HG03439 (cell line): ENCODE results near the gene TBC1D16.
"Not testable (repeated sequence)": the region's sequence is repeated elsewhere in the genome, so short reads cannot be mapped to it uniquely, and the experiment has no call there.

Experiments used
- ATAC-seq: cut with Tn5 transposase; IDR thresholded peaks from one replicate; pipeline ENCODE4 v1.9.1; 2021; ENCODE audit warnings: mild to moderate bottlenecking, moderate library complexity; ENCODE audit not compliant: unreplicated experiment

Gene TBC1D16

DNA sequence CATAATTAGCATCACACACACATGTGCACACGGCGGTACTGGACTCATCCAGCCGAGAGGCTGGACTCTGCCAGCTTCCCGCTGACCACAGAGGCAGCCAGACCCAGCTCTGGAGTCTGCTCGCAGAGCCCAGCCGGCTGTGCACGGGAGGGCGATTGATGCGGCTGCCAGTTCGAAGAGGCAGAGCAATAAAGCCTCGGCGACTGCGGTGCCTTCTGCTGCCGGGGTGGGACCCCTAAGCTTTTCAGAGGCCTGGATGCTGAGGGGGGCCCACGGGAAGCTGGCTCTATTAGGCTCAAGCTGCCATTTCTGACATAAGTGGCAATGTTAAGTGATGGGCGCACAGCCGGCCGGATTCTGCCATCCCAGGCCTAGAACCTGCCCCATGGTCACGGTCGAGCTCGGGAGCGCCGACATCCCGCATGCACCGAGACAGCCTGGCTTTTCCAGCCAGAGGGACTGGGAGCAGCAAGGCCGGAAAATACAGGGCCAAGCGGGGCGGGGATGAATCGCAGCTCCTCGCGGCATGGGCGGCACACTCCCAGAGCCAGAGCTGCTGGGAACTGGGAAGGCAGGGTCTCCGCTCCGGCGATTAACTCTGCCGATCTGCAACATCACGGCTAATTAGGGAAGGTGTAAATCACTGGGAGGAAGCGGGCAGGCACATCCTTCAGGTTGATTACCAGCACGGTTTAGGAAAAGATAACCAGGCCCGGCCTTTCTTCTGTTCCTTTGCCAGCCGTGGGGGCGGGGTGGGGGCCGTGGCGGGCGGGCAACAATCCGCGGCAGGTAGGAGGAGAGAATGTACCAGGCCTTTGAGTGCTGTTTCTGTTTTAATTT lies 57.7 kb downstream of the TBC1D16 start:
- ATAC-seq: no peak

DNA sequence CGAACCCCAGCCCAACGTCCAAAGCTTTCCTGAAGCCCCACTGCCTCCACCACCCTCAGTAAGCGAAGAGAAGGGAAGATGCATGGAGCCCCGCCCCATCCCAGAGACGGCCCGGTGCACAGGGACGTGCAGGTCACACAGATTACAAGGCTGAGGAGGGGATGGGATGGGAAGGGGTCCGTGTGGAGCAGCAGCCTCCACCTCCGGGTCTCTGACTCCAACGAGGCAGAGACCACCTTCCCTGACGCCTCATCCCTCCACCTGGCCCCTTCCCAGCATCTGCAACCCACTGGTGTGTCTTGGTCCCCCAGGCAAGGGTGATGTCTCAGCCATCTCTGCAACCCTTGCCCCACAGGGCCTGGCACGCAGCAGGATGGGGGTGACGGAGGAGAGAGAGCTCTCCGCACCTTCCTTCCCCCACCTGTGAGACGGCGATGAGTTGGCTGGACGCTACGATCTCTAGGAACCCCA lies 58.5 kb downstream of the TBC1D16 start:
- no peak for ATAC-seq

DNA sequence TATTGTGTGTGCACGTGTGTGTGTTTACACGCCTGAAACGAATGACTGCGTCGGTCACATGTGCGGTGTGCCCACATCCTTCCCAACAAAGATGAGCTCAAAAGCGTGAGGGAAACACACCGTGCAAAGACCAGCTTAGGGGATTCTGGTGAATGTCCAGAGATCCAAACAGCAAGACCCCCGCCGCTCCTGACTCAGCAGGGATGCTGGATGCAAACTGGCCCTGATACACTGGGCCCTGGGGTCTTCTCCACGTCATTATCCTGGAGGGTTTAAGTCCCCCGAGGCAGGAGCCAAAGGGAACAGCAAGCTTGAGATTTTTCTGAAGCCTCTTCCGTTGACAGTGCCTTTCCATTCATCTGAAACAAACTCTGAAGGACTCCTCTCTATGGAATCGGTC lies 59.2 kb downstream of the TBC1D16 start:
- no peak for ATAC-seq

DNA sequence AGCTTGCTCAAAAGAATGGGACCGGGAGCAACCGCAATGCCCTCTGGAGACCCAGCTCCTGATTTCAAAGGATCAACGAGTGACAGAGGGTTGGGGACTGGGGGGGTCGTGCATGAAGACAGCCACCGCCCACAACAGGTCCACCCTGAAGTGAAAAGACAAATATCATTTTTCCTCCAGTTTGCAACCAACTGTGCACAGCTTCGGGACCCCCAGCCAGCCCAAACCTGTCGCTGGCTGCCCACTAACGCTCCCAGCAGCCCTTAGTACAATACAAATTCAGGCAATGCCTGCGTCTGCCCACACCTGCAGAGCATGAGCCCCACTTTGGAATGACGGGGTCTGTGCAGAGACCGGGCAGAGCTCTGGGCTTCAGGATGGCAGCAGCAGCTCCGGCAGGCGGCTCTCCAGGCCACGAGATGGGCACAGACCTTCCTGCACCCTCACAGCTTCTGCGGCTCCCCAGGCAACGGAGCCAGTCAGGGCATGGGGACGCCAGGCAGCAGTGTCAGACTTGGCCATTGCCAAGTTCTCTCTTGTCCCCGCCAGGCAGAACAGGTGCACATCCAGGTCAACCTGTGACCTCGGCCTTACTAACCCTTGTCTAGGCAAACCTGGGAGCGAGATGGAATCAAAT lies 60.1 kb downstream of the TBC1D16 start:
- no peak for ATAC-seq

DNA sequence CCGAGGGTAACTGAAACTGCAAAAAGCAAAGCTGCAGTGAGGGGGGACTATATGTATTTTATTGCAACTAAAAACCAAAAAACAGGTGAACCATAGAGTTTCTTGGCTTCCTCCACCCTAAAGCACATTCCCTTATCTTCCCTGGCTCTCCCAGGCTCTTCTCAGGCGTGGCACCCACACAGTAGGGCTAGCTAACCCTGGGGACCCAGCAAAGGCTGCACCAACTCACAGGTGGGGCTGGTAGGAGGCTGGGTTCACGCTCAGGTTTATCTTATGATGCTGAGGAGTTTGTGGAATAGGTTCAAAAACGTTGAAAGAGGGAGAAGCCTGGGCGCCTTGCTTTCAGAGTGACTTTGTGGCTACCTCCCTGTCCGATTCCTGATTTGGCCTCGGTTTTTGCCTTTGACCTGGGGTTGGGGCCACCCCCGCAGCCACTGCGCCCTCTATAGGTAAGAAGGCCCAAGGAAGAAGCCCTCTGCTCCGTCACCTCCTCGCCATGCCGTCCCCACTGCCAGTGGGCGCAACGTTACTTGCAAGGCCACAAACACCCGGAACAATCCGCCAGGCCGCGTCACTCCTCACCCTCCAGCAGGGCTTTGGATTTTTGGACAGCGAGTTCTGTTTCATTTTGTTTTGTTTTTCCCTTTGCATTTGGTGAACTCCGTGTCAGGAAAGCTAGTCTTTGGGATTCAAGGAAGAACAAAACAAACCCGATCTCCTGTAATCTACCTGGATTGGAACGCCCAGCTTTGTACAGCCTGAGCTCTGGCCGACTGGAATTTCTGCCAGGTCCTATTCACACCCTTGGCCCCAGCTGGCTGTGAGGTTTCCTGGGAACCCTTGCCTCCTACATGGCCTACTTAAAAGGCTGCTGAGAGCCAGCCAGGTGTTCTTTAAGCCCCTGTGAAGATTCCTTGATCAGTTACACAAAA lies 60.8 kb downstream of the TBC1D16 start:
- no peak for ATAC-seq

DNA sequence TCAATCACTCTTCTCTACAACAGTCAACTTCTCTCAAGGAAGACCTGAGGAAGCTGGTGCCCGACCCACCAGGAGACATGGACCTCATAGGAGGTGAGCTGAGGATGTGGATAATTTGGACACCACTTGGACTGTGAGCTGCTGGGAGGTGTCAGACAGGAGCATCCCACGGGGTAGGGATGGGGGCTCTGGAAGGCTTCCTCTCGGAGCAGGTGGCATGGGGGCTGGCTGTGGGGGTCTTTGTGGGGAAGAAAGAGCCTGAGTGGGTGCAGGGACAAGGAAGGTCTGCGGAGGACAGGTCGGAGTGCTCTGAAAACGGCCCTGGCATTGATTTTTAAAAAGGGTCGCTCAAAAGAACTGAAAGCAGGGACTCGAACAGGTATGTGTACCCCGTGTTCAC lies 64.0 kb downstream of the TBC1D16 start:
- no peak for ATAC-seq

DNA sequence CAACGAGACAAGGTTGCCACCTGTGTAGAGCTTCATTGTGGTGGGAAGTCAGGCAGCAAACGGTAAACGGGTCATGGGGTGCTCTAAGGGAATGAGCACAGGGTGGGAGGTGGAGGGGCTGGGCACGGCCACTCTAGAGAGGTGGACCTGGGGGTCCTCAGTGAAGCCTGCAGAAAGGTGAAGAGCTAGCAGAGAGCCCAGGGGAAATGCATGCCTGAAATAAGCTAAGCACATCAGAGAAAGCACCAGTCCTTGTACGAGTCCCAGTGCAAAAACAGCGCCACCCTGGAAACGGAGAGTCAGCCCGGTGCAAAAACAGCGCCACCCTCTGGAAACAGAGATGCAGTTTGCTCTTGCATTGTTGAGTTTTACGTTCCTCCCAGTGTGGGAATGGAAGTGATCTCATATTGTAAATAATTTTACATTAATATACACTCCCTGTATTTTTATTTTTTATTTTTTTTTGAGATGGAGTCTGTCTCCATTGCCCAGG lies 65.0 kb downstream of the TBC1D16 start:
- ATAC-seq: no peak

DNA sequence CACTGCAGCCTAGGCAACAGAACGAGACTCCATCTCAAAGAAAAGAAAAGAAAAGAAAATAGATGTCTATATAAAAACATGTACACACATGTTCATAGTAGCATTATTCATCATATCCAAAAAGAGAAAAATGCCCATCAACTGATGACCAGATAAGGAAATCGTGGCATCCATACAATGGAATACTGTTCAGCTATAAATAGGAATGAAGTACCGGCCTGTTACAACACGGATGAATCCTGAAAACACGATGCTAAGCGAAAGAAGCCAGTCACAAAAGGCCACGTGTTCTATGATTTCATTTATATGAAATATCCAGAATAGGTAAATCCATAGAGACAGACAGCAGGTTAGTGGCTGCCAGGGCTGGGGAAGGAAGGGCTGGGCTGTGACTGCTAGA lies 65.8 kb downstream of the TBC1D16 start:
- no peak for ATAC-seq

DNA sequence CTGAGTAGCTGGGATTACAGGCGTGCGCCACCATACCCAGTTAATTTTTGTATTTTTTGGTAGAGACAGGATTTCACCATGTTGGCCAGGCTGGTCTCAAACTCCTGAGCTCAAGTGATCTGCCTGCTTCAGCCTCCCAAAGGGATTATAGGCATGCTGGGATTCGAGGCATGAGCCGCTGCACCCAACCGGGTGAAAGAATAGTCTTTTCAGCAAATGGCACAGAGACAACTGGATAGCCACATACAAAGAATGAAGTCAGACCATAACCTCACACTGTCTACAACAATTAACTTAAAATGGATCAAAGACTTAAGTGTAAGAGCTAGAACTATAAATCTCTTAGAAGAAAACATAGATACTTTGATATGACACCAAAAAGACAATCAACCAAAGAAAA lies 67.6 kb downstream of the TBC1D16 start:
- no peak for ATAC-seq

DNA sequence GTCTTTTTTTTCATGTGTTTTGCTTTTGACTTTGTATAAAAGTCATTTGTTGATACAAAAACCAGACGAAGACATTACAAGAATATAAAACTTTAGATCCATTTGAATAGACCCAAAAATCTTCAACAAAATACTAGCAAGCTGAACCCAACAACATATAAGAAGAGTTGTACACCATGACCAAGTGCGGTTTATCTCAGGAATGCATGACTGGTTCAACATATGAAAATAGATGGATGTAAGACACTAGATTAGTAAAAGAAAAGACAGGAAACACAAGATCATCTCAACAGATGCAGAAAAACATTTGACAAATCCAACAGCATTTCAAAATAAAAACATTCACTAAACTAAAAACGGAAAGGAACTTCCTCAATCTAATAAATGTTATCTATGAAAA lies 69.0 kb downstream of the TBC1D16 start:
- no peak for ATAC-seq

DNA sequence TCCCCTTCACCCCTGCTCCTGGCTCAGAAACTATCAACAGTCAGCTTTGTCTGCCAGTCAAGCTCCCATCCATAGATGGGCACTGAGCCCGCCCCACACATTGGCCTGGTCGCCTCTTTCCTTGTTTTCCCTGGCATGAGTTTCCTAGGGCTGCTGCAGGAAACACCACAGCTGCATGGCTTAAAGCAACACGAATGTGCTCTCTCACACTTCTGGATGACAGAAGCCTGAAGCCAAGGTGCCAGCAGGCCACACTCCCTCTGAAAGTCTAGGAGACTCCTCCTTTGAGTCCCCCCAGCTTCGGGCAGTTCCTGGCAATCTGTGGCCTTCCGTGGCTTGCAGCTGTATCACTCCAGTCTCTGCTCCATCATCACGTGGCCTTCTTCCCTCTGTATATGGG lies 69.9 kb downstream of the TBC1D16 start:
- no peak for ATAC-seq

DNA sequence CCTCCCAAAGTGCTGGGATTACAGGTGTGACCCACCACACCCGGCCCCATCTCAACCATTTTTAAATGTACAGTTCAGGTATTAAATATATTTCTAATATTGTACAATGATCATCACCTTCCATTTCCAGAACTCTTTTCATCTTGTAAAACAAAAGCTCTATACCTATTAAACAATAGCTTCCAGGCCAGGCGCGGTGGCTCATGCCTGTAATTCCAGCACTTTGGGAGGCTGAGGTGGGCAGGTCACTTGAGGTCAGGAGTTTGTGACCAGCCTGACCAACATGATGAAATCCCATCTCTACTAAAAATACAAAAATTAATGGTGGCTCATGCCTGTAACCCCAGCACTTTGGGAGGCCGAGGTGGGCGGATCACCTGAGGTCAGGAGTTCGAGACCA lies 73.2 kb downstream of the TBC1D16 start:
- ATAC-seq: not testable (repeated sequence)

DNA sequence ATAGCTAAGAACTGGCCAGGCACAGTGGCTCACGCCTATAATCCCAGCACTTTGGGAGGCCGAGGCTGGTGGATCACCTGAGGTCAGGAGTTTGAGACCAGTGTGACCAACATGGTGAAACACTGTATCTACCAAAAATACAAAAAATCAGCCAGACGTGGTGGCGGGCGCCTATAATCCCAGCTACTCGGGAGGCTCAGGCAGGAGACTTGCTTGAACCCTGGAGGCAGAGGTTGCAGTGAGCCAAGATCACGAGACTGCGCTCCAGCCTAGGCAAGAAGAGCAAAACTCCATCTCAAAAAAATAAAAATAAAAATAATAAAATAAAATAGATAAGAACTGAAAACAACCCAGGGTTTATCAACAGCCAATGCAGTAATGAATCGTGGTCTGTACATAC lies 74.1 kb downstream of the TBC1D16 start:
- ATAC-seq: not testable (repeated sequence)

DNA sequence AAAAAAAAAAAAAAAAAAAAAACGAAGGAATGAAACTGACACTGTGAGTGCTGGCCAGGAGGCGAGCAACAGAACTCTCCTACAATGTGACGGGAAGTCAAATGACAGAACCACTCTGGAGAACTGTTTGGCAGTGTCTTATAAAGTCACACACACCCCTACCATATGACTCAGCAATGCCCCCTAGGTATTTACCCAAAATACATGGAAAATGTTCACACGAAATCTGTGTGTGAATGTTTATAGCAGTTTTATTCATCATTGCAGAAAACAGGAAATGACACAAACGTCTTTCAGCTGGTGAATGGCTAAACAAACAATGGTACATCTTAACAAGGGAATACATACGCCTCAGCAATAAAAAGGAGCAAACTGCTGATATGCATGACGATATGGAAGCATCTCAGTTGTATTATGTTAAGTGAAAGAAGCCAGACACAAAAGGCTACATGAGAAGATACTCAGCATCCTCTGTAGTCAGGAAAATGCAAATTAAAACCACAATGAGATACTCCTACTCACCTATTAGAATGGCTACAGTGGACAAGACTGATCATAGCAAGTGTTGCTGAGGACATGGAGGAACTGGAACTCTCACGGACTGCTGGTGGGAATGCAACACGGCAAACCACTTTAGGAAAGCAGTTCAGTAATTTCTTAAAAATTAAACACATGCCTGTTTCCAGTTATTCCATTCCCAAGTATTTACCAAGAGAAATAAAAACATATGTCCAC lies 74.7 kb downstream of the TBC1D16 start:
- ATAC-seq: no peak

DNA sequence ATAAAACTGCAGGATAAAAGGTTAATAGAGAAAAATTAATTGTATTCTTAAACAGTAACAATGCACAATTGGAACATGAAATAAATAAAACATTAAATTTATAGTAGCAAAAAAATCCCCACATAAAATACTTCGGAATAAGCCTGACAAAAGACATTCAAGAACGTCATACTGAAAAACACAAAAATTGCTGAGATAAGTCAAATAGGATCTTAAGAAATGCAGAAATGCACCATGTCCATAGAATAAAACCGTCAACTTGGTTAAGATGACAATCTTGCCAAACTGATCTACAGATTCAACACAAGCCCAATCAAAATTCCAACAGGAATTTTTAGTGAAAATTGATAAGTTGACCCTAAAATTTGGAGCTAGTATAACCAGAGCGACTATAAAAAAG lies 76.6 kb downstream of the TBC1D16 start:
- ATAC-seq: no peak

DNA sequence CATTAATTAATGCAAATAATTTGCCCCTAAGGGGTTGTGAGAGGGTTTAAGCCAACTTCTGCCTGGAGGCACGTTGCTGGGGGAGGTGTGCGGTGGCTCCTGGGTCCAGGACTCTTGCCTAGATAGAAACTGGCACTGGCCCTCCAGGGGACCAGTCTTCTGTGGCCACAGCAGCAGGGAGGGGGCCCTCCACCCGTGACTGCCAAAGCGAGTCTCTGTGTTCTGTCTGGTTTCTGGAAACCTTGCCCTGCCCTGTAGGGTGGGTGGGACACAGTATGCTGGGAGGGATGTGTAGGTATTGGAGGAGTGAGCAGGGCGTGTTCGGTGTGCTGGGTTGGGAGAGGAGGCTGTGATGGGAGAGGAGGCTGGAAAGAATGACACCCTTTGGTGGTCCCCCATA lies 78.8 kb downstream of the TBC1D16 start:
- no peak for ATAC-seq

DNA sequence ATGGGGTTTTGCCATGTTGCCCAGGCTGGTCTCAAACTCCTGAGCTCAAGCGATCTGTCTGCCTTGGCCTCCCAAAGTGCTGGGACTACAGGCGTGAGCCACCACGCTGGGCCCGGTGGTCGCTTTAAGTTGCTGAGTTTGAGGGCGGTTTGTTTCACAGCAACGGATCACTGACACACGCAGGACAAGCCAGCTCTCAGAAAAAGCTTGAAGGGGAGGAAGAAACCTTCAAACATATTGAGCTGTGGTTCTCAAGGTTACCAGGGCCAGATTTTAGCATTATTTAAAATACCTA lies 79.3 kb downstream of the TBC1D16 start:
- not testable (repeated sequence) for ATAC-seq

DNA sequence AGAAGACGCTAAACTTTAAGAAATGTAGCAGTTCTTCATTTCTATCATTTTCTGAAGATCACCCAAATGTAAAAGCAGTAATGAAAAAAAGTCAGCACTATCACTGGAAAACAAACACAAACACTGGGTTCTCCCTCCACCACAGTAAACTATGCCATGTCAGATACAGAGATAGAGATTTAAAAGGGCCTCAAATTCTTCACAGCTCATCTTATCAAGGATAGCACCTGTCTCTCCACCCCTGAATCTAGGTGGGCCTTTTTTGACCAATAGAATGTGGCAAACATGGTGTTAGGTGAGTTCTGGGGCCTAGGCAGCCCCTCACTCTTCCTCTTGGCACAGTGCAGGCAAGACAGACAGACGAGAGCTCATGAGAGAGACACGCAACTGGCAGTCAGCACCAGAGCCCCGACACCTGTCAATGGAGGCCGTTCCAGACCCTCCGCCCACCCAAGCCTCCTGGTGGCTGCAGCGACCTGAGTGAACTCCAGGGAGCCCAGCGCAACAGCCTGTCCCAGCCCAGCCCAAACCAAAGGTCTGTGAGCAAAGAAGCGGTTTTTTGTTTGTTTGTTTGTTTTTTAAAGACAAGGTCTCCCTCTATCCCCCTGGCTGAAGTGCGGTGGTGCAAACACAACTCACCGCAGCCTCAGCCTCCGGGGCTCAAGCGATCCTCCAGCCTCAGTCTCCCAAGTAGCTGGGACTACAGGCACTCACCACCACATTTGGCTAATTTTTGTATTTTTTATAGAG lies 79.8 kb downstream of the TBC1D16 start:
- ATAC-seq: no peak

DNA sequence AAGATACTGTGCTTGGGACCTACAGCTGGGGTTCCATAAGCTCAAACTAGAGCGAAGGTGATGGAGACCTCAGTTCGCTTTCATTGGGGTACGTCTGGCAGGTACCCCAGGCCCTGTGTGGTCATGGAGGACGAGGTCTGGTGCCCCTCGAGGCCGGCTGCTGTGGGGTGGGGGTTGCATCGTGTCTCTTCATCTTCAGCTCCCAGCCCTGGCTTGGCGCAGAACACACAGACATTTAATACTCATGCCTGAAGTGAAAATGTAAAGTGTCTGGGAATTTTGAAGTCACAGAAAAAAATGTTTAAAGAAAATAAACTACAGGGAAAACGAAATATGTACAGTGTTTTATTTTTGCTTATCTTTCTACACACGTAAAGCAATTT lies 80.5 kb downstream of the TBC1D16 start:
- ATAC-seq: no peak
